Activated CD8-positive, alpha-beta T cell treated with anti-CD3 and anti-CD28 coated beads for 36 hours (primary cell): Measurements from ENCODE around the gene ETV1. TPM values are rescaled to one million over a fixed set of nuclear protein-coding genes. Genes with fewer than 3 reads are reported as not detected.
A peak's percentile ranks its signal among the peaks of the same experiment; 100 is the strongest.

Source experiments
- ATAC-seq: fragments of 200-7000 bp; cut with Tn5 transposase; one replicate; pipeline ENCODE4 v1.10.0; 2021; ENCODE audit warnings: mild to moderate bottlenecking, moderate library complexity
- CTCF ChIA-PET: fragments of 350-600 bp; sonication (Branson Sonifier 250); formaldehyde crosslinking; loops from one replicate; lab custom pipeline; 2021; ENCODE audit warnings: antibody characterized with exemption; lab: Charles Lee
- POLR2A ChIA-PET: fragments of 350-600 bp; sonication (Branson Sonifier 250); formaldehyde crosslinking; loops from one replicate; lab custom pipeline; 2021; ENCODE audit warnings: antibody characterized with exemption; lab: Charles Lee
- DNase-seq: peaks from one replicate; pipeline ENCODE4 v3.0.0-alpha.2; 2020
- H3K27ac Mint-ChIP-seq: one replicate; pipeline ENCODE4 v1.8.0; 2021; ENCODE audit warnings: mild to moderate bottlenecking, mixed read lengths
- H3K27me3 Mint-ChIP-seq: one replicate; pipeline ENCODE4 v1.8.0; 2021; ENCODE audit warnings: mixed read lengths
- H3K36me3 Mint-ChIP-seq: one replicate; pipeline ENCODE4 v1.8.0; 2021; ENCODE audit warnings: low read depth, mixed read lengths
- H3K4me1 Mint-ChIP-seq: one replicate; pipeline ENCODE4 v1.8.0; 2021; ENCODE audit warnings: low read depth, mixed read lengths
- H3K4me3 Mint-ChIP-seq: one replicate; pipeline ENCODE4 v1.8.0; 2021; ENCODE audit warnings: mild to moderate bottlenecking, moderate library complexity, mixed read lengths
- H3K9me3 Mint-ChIP-seq: one replicate; pipeline ENCODE4 v1.8.0; 2021; ENCODE audit warnings: mixed read lengths
- intact Hi-C: fragments of 100-400 bp; cut with micrococcal nuclease; formaldehyde crosslinking; loops from one replicate; pipeline ENCODE4 v1.10.0; 2022
- total RNA-seq, 2 experiments: library from RNA; stranded (reverse); gene quantifications; one replicate each; pipeline ENCODE4 v1.2.3, GENCODE V29; 2021
- TF ChIP-seq, protein P1 (sequence below): fragments of 200-600 bp; IDR thresholded peaks from one replicate; pipeline ENCODE4 v1.8.0; 2022; ENCODE audit warnings: antibody characterized with exemption, mild to moderate bottlenecking

Gene ETV1
- total RNA-seq, 2 experiments from 2014 or later = 0.18 to 0.56 TPM

- TF ChIP-seq, protein P1, sequence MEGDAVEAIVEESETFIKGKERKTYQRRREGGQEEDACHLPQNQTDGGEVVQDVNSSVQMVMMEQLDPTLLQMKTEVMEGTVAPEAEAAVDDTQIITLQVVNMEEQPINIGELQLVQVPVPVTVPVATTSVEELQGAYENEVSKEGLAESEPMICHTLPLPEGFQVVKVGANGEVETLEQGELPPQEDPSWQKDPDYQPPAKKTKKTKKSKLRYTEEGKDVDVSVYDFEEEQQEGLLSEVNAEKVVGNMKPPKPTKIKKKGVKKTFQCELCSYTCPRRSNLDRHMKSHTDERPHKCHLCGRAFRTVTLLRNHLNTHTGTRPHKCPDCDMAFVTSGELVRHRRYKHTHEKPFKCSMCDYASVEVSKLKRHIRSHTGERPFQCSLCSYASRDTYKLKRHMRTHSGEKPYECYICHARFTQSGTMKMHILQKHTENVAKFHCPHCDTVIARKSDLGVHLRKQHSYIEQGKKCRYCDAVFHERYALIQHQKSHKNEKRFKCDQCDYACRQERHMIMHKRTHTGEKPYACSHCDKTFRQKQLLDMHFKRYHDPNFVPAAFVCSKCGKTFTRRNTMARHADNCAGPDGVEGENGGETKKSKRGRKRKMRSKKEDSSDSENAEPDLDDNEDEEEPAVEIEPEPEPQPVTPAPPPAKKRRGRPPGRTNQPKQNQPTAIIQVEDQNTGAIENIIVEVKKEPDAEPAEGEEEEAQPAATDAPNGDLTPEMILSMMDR = no peak
- intact Hi-C loops = no loop called here
- CTCF ChIA-PET = interaction anchor here (1.1 kb wide), 1 partner anchor 25 kb away, joined by 3 read pairs; no protein-coding TSS in a partner anchor
Observed at GRCh38 chr7:13860734-13861133, 128.7 kb downstream of the ETV1 start.

DNA sequence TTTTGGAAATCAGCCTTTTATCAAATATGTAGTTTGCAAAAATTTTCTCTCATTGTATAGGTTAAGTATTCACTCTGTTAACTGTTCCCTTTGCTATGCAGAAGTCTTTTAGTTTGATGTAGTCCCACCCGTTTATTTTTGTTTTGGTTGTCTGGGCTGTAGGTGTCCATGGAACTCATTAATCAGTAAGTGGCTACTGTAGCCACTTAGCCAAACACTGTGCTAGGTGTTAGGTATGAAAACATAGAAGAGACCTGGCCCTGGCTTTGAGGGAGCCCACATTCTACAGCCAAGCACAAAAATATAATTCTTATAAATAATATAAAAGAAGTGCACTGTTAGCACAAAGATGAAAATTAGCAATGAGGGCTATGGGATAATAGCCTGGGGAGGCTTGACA, 133.5 kb downstream of the ETV1 start:
- peaks cover 2% of the 10 kb centered on the region for H3K9me3 Mint-ChIP-seq
- H3K27me3 Mint-ChIP-seq = no peaks in the 10 kb centered on the region
- CTCF ChIA-PET = no interaction called here
- no peaks in the 10 kb centered on the region for H3K4me1 Mint-ChIP-seq
- TF ChIP-seq, protein P1 = no peak
- H3K27ac Mint-ChIP-seq = no peak overlapping the region
- no peak overlapping the region for H3K4me3 Mint-ChIP-seq
- ATAC-seq (no peak), DNase-seq (no peak)
- intact Hi-C loops = no loop called here
- POLR2A ChIA-PET = no interaction called here
- no peaks in the 10 kb centered on the region for H3K36me3 Mint-ChIP-seq

More at GRCh38 chr7:13860734-13861133, 128.7 kb downstream of the ETV1 start:
- POLR2A ChIA-PET = no interaction called here
- ATAC-seq (no peak), DNase-seq (no peak)
- H3K9me3 Mint-ChIP-seq = no peaks in the 10 kb centered on the region
- H3K36me3 Mint-ChIP-seq = no peaks in the 10 kb centered on the region
- no peaks in the 10 kb centered on the region for H3K27me3 Mint-ChIP-seq
- no peak overlapping the region for H3K4me3 Mint-ChIP-seq
- no peaks in the 10 kb centered on the region for H3K4me1 Mint-ChIP-seq
- H3K27ac Mint-ChIP-seq = no peak overlapping the region

- POLR2A ChIA-PET = no interaction called here
- no peak overlapping the region for H3K4me3 Mint-ChIP-seq
- TF ChIP-seq, protein P1 = no peak
- H3K9me3 Mint-ChIP-seq = peaks cover 2% of the 10 kb centered on the region
- no peak for ATAC-seq
- CTCF ChIA-PET = no interaction called here
- H3K27me3 Mint-ChIP-seq = no peaks in the 10 kb centered on the region
- H3K4me1 Mint-ChIP-seq = peaks cover 16% of the 10 kb centered on the region
- H3K36me3 Mint-ChIP-seq = no peaks in the 10 kb centered on the region
- intact Hi-C loops = no loop called here
- no peak for DNase-seq
- H3K27ac Mint-ChIP-seq = no peak overlapping the region
Observed at GRCh38 chr7:13852281-13852968, 137.0 kb downstream of the ETV1 start.

- no peak overlapping the region for H3K27ac Mint-ChIP-seq
- TF ChIP-seq, protein P1 = no peak
- H3K27me3 Mint-ChIP-seq = no peaks in the 10 kb centered on the region
- no peak overlapping the region for H3K4me3 Mint-ChIP-seq
- H3K4me1 Mint-ChIP-seq = peaks cover 16% of the 10 kb centered on the region
- ATAC-seq = no peak
- intact Hi-C loops = no loop called here
- no peaks in the 10 kb centered on the region for H3K36me3 Mint-ChIP-seq
- ChIA-PET CTCF (no interaction called here), POLR2A (no interaction called here)
- no peak for DNase-seq
- H3K9me3 Mint-ChIP-seq = peaks cover 2% of the 10 kb centered on the region
Observed at GRCh38 chr7:13851736-13852135, 137.7 kb downstream of the ETV1 start.

DNA sequence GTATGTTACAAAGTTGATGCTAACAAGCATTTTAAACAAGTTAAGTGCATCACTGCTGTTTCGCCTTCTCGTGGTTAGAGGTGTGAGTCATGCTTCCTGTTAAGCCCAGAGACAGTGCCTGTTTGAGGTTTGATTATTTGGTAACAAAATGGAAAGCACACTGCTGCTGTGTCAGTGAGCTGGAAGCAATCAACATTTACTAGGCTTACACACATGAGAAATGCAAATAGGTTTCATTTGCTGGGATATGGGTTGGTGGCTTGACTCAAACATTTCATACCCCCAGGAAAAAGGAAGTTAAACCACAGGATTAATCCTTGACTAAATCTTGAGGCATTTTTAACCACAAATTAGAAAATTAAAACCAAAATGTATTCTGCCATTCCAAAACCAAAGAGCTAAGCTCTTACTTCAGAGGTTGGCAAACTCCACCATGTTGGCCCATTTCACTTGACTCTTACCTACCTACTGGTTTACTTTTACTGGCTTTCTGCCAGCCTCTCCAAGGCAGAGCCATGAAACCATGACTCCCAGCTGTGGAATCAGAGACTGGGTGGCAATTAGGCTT, 139.2 kb downstream of the ETV1 start:
- Mint-ChIP-seq H3K4me3 (no peak overlapping the region), H3K27ac (no peak overlapping the region), H3K36me3 (no peaks in the 10 kb centered on the region), H3K9me3 (peaks cover 2% of the 10 kb centered on the region), H3K4me1 (peaks cover 16% of the 10 kb centered on the region), H3K27me3 (no peaks in the 10 kb centered on the region)
- intact Hi-C loops = no loop called here
- DNase-seq (peak; percentile 70), ATAC-seq (peak; percentile 97)
- TF ChIP-seq, protein P1 = no peak
- ChIA-PET POLR2A (no interaction called here), CTCF (interaction anchor here (0.9 kb wide), 1 partner anchor 569 kb away, joined by 3 read pairs; no protein-coding TSS in a partner anchor)
